GM18868 (cell line): ENCODE data around the gene EPS8.

Experiments
- ATAC-seq: cut with Tn5 transposase; IDR thresholded peaks from one replicate; pipeline ENCODE4 v1.9.1; 2021; ENCODE audit warnings: mild to moderate bottlenecking, moderate library complexity; ENCODE audit not compliant: unreplicated experiment

The EPS8 gene

DNA sequence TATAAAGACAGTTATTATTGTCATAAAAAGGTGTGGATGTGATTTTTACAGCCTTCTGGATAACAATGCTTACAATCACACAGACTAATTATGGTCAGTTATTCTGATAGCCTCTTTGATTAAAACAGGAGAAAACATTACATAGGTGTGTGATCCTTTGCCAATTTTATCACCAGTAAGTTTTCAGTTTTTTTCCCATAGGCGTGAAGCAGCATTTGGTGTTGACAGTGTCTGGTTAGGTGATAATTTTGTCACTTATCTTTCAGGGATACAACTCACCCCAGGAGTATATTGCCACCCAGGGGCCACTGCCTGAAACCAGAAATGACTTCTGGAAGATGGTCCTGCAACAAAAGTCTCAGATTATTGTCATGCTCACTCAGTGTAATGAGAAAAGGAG, 208.8 kb downstream of the EPS8 start:
- peak; percentile 48 for ATAC-seq

DNA sequence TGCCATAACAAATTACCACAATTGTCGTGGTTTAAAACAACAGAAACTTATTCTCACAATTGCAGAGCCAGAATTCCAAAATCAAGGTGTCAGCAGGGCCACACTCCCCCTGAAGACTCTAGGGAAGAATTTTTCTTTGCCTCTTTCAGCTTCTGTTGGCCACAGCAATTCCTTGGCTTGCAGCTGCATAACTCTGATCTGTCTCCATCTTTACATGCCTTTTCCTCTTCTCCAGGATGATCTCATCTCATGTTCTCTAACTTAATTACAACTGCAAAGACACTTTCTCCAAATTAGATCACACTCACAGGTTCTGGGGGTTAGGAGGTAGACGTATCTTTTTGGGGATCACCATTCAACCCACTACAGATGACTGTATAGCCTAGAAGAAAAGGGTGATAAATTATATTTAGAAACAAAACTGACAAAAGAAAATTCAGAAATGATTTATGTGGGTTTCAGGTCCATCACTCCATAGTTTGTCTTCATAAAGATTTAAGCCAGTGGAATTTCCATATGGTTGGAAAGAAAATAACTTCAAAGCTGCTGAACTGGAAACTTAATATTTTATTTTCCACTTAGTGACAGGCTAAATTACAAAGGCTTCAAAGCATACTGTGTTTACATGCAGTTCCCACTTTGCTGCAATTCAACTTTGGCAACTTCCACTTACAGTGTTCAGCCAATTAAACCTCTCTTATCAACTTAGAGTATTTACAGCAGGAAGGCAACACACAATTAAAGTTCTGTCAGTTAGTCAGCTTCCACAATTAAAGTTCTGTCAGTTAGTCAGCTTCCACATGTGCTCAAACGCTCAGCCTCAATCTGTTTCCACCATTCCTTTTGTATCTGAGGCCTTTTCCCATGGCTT, 213.3 kb downstream of the EPS8 start:
- no peak for ATAC-seq

DNA sequence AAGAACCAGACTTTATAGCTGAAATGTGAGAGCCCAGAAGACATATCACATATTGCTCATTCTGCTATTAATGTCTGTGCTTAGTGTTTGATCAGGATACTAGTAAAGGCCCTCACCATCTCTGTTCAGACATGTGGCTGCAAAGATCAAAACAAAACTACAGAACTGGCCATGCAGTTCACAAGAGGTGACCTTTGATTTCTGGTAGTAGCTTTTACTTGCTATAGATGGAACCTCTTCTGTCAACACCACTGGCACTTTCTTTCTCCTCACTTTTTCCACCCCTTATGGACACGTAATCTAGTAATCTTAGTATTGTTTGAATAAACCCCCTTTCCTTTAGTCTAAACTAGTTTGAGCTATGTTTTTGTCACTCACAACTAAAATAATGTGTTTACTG, 214.8 kb downstream of the EPS8 start:
- ATAC-seq = no peak
